Measurements from ENCODE around the gene CEP44.

GRCh38 chr4:174255374-174255773, 28.3 kb upstream of the CEP44 start:
- TF ChIP-seq GABPA (IDR thresholded peaks at IDR 0.05; ENCODE audit: low read depth), result no peak
- TF ChIP-seq TCF7 (IDR thresholded peaks at IDR 0.05; ENCODE audit: borderline replicate concordance), result no peak
- no peak for TF ChIP-seq SPI1 (IDR thresholded peaks at IDR 0.05; ENCODE audit: borderline replicate concordance, insufficient read depth, low read depth, low read length)
- TF ChIP-seq ZNF384 (IDR thresholded peaks at IDR 0.05; ENCODE audit: borderline replicate concordance, low read depth, low read length), result no peak
- TF ChIP-seq NKRF (conservative IDR thresholded peaks at IDR 0.05), result no peak
- TF ChIP-seq CTCF (IDR thresholded peaks at IDR 0.05 in 2 of 3, conservative IDR thresholded peaks at IDR 0.05 in 1 of 3; ENCODE audit: control insufficient read depth in 2 of 3, extremely low read depth in 1 of 3, insufficient read depth in 1 of 3, low read depth in 3 of 3, low read length in 3 of 3), result no peak
- no peak for TF ChIP-seq MXI1 (IDR thresholded peaks at IDR 0.05; ENCODE audit: low read depth, low read length)
- no peak for TF ChIP-seq MAX (IDR thresholded peaks at IDR 0.05; ENCODE audit: low read depth, low read length)
- TF ChIP-seq EZH2 (IDR thresholded peaks at IDR 0.05; ENCODE audit: borderline replicate concordance, control insufficient read depth, low read depth, low read length), result no peak
